ENCODE results near the gene GPR146. TPM values are rescaled to one million over a fixed set of nuclear protein-coding genes. Genes with fewer than 3 reads are reported as not detected.

The GPR146 gene
- total RNA-seq, 4 donors from 2014 or later, result 9.2 to 14.5 TPM; not detected in 2

GRCh38 chr7:1090236-1090635 is 45.9 kb downstream of the GPR146 start:
- H3K27ac ChIP-seq, result no peak overlapping the region

DNA sequence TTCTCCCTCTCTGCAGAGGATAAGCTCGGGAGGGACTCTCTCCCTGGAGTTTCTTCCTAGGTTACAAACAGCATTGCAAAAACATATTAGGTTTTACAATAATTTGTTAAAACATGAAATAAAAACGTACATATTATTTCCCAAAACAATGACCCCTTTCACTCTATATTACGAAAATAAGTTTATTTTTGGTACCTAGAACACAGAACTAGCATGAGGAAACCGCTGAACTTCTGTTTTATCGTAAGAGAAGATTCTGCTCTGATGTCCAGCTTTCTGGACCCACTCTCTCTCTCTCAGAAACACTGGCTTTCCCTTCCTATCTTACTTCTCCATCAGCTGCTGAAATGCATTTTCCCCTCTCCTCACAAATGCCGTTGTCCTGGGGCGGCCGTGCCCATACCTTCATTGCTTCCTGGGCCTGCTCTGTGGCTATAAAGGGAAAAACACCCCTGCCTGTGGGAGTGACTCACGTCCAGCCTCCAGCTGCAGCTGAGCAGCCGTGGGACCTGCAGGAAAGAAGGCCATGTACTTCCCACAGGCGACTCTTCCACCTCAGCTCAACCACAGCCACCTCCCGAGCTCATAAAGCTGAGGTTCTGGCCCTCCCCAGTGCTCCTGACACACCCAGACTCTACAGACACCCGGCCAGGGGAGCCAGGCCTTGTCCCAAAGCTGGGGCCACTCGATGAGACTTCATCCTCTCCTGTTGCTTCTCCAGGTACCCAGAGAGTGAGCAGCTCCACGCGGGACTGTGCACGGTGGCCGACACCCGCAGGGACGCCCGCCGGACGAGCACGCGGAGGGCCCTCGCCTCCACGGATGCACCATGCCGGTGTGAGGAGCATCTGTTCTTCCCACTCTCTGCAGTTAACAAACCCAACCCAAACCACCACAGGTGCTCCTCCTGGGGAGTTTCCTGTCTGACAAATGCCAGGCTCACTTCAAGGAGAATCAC is 46.6 kb downstream of the GPR146 start:
- no peaks in the 10 kb centered on the region for H3K27me3 ChIP-seq
- H3K27ac ChIP-seq, result no peak overlapping the region
- DNase-seq, result no peak
- TF ChIP-seq, protein P1, sequence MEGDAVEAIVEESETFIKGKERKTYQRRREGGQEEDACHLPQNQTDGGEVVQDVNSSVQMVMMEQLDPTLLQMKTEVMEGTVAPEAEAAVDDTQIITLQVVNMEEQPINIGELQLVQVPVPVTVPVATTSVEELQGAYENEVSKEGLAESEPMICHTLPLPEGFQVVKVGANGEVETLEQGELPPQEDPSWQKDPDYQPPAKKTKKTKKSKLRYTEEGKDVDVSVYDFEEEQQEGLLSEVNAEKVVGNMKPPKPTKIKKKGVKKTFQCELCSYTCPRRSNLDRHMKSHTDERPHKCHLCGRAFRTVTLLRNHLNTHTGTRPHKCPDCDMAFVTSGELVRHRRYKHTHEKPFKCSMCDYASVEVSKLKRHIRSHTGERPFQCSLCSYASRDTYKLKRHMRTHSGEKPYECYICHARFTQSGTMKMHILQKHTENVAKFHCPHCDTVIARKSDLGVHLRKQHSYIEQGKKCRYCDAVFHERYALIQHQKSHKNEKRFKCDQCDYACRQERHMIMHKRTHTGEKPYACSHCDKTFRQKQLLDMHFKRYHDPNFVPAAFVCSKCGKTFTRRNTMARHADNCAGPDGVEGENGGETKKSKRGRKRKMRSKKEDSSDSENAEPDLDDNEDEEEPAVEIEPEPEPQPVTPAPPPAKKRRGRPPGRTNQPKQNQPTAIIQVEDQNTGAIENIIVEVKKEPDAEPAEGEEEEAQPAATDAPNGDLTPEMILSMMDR (IDR thresholded peaks at IDR 0.05), result no peak
- TF ChIP-seq EP300 (IDR thresholded peaks at IDR 0.05; ENCODE audit: low read depth), result no peak
- no peak for TF ChIP-seq POLR2AphosphoS5 (IDR thresholded peaks at IDR 0.05)
- no peak for TF ChIP-seq POLR2A (IDR thresholded peaks at IDR 0.05)
- no peaks in the 10 kb centered on the region for H3K9me3 ChIP-seq
- H3K4me1 ChIP-seq, result peaks cover 6 to 26% (median 19%) of the 10 kb centered on the region in 4 donors
- H3K36me3 ChIP-seq, result no peaks in the 10 kb centered on the region
- 83 to 87% methylated on average over 9 to 28 of the region's 28 CpGs for WGBS, 2 donors (ENCODE audit: low coverage in 1 of 2)
- in situ Hi-C loops (cut with MboI; ENCODE audit: low pct_ligation_motif_present in 1 of 4, low pct_unique_long_range_greater_than_20kb in 1 of 4, low sequenced_read_pairs in 3 of 4) (no loop called here), intact Hi-C loops (cut with DNase I; ENCODE audit: low total_unique reads) (no loop called here)
- H3K4me3 ChIP-seq, result no peak overlapping the region

More at GRCh38 chr7:1090236-1090635, 45.9 kb downstream of the GPR146 start:
- 60 to 96% methylated on average over 1 to 19 of the region's 21 CpGs for WGBS, 2 donors (ENCODE audit: low coverage in 1 of 2)
- in situ Hi-C loops (cut with MboI; ENCODE audit: low pct_ligation_motif_present in 1 of 4, low pct_unique_long_range_greater_than_20kb in 1 of 4, low sequenced_read_pairs in 3 of 4), result no loop called here
- Histone ChIP-seq H3K36me3 (no peaks in the 10 kb centered on the region), H3K27me3 (no peaks in the 10 kb centered on the region), H3K4me1 (peaks cover 6 to 26% (median 17%) of the 10 kb centered on the region in 4 donors), H3K4me3 (no peak overlapping the region), H3K9me3 (no peaks in the 10 kb centered on the region)
- intact Hi-C loops (cut with DNase I; ENCODE audit: low total_unique reads), result no loop called here
- no peak for DNase-seq
- TF ChIP-seq, protein P1 (IDR thresholded peaks at IDR 0.05), result no peak
- TF ChIP-seq EP300 (IDR thresholded peaks at IDR 0.05; ENCODE audit: low read depth), result no peak
- no peak for TF ChIP-seq POLR2A (IDR thresholded peaks at IDR 0.05)
- no peak for TF ChIP-seq POLR2AphosphoS5 (IDR thresholded peaks at IDR 0.05)

DNA sequence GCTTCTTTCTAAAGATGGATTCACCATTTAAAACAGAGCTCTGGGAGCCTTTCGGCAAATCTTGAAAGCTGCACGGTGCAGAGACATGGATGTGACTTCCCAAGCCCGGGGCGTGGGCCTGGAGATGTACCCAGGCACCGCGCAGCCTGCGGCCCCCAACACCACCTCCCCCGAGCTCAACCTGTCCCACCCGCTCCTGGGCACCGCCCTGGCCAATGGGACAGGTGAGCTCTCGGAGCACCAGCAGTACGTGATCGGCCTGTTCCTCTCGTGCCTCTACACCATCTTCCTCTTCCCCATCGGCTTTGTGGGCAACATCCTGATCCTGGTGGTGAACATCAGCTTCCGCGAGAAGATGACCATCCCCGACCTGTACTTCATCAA is 47.3 kb downstream of the GPR146 start:
- Histone ChIP-seq H3K4me3 (no peak overlapping the region), H3K36me3 (no peaks in the 10 kb centered on the region), H3K9me3 (no peaks in the 10 kb centered on the region), H3K4me1 (peaks cover 6 to 25% (median 17%) of the 10 kb centered on the region in 4 donors), H3K27me3 (no peaks in the 10 kb centered on the region), H3K27ac (no peak overlapping the region)
- no peak for DNase-seq
- TF ChIP-seq POLR2AphosphoS5 (IDR thresholded peaks at IDR 0.05) (no peak), POLR2A (IDR thresholded peaks at IDR 0.05) (no peak), EP300 (IDR thresholded peaks at IDR 0.05; ENCODE audit: low read depth) (no peak)
- TF ChIP-seq, protein P1 (IDR thresholded peaks at IDR 0.05), result no peak
- WGBS, 2 donors (ENCODE audit: low coverage in 1 of 2), result 93% methylated on average over 18 of the region's 18 CpGs; no CpG with 5 or more reads in 1 of the 2 donors
- in situ Hi-C loops (cut with MboI; ENCODE audit: low pct_ligation_motif_present in 1 of 4, low pct_unique_long_range_greater_than_20kb in 1 of 4, low sequenced_read_pairs in 3 of 4), result no loop called here
- intact Hi-C loops (cut with DNase I; ENCODE audit: low total_unique reads), result no loop called here

- Histone ChIP-seq H3K4me3 (no peak overlapping the region), H3K4me1 (peaks cover 5 to 21% (median 13%) of the 10 kb centered on the region in 4 donors), H3K9me3 (no peaks in the 10 kb centered on the region), H3K36me3 (no peaks in the 10 kb centered on the region), H3K27me3 (no peaks in the 10 kb centered on the region), H3K27ac (no peak overlapping the region)
- TF ChIP-seq POLR2AphosphoS5 (IDR thresholded peaks at IDR 0.05), result no peak
- TF ChIP-seq, protein P1 (IDR thresholded peaks at IDR 0.05), result no peak
- no peak for TF ChIP-seq EP300 (IDR thresholded peaks at IDR 0.05; ENCODE audit: low read depth)
- TF ChIP-seq POLR2A (IDR thresholded peaks at IDR 0.05), result no peak
- DNase-seq, result no peak
- WGBS, 2 donors (ENCODE audit: low coverage in 1 of 2), result 96 to 100% methylated on average over 5 to 40 of the region's 40 CpGs
- in situ Hi-C loops (cut with MboI; ENCODE audit: low pct_ligation_motif_present in 1 of 4, low pct_unique_long_range_greater_than_20kb in 1 of 4, low sequenced_read_pairs in 3 of 4), result no loop called here
- intact Hi-C loops (cut with DNase I; ENCODE audit: low total_unique reads), result no loop called here
Measured at GRCh38 chr7:1092161-1092632, 47.9 kb downstream of the GPR146 start.

All from transverse colon (tissue), 4 donors.